Loucy (cell line): Measurements from ENCODE around the gene LONRF3.

Source experiments
- H2AFZ ChIP-seq: fragments of 200-600 bp; sonication (generic); 2 replicates; pipeline ENCODE4 v1.6.0; 2016; ENCODE audit warnings: antibody characterized with exemption, mild to moderate bottlenecking, low read length, moderate library complexity
- H3F3A ChIP-seq: fragments of 200-600 bp; 2 replicates; pipeline ENCODE4 v1.6.0; 2016; ENCODE audit warnings: antibody characterized with exemption, low read depth, mild to moderate bottlenecking
- H3K27me3 ChIP-seq: fragments of 200-600 bp; sonication (generic); 2 replicates; pipeline ENCODE4 v1.6.1; 2014; ENCODE audit warnings: low read length, mild to moderate bottlenecking; ENCODE audit not compliant: insufficient read depth, poor library complexity, severe bottlenecking
- H3K36me3 ChIP-seq: fragments of 200-600 bp; sonication (generic); 2 replicates; pipeline ENCODE4 v1.6.1; 2016; ENCODE audit warnings: low read length; ENCODE audit not compliant: insufficient read depth
- H3K4me1 ChIP-seq: fragments of 200-600 bp; sonication (generic); 2 replicates; pipeline ENCODE4 v1.5.1; 2014; ENCODE audit warnings: low read length, mild to moderate bottlenecking; ENCODE audit not compliant: insufficient read depth, poor library complexity, severe bottlenecking
- H3K4me2 ChIP-seq: fragments of 200-600 bp; sonication (generic); 2 replicates; pipeline ENCODE4 v1.6.0; 2014; ENCODE audit warnings: antibody characterized with exemption, low read length, low read depth, mild to moderate bottlenecking; ENCODE audit not compliant: poor library complexity, severe bottlenecking
- H3K4me3 ChIP-seq: fragments of 200-600 bp; sonication (generic); 2 replicates; pipeline ENCODE4 v1.5.1; 2014; ENCODE audit warnings: low read length, mild to moderate bottlenecking, mixed read lengths; ENCODE audit not compliant: poor library complexity, severe bottlenecking
- H3K79me2 ChIP-seq: fragments of 200-600 bp; sonication (generic); 2 replicates; pipeline ENCODE4 v1.6.1; 2014; ENCODE audit warnings: low read length; ENCODE audit not compliant: insufficient read depth
- H3K9ac ChIP-seq: fragments of 200-600 bp; sonication (generic); 2 replicates; pipeline ENCODE4 v1.6.0; 2014; ENCODE audit warnings: mild to moderate bottlenecking, low read depth, low read length, moderate library complexity; ENCODE audit not compliant: poor library complexity, severe bottlenecking
- H3K9me2 ChIP-seq: fragments of 200-600 bp; sonication (generic); replicated peaks from 2 replicates; pipeline ENCODE4 v1.6.1; 2016; ENCODE audit warnings: low read depth, low read length, mixed read lengths
- H3K9me3 ChIP-seq: fragments of 200-600 bp; sonication (generic); 2 replicates; pipeline ENCODE4 v1.6.1; 2014; ENCODE audit warnings: mild to moderate bottlenecking, antibody characterized with exemption, low read length, low read depth; ENCODE audit not compliant: insufficient read depth
- H4K20me1 ChIP-seq: fragments of 200-600 bp; sonication (generic); 2 replicates; pipeline ENCODE4 v1.6.0; 2014; ENCODE audit warnings: antibody characterized with exemption, low read length, mild to moderate bottlenecking; ENCODE audit not compliant: insufficient read depth, poor library complexity, severe bottlenecking
- EZH2phosphoT487 ChIP-seq: fragments of 200-600 bp; IDR thresholded peaks from 2 replicates; pipeline ENCODE4 v1.6.1; 2018; ENCODE audit warnings: antibody characterized with exemption, mild to moderate bottlenecking, moderate library complexity, borderline replicate concordance
- TF ChIP-seq, protein P1 (sequence below): fragments of 200-600 bp; sonication (generic); conservative IDR thresholded peaks from 2 replicates; pipeline ENCODE4 v1.5.1; 2014; ENCODE audit warnings: mild to moderate bottlenecking, antibody characterized with exemption, low read length

LONRF3 gene

DNA sequence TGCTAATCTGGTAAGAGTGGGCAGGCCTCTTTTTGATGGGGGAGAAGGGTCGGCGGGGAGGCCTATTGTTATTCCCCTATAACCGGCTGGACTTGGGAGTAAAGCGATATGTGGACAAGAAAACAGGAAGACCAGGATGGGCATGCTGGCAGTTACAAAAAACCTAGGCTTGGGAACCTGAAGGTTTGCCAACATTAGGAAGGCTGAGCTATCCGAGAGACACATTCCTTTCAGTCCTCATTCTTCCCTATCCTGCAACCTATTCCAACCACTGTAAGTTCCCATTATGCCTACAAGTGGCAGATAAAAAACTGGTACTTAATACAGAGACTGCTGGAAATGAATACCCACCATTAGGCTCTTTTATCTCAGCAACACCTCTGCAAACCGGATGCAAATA, 66.0 kb downstream of the LONRF3 start:
- H3K36me3 ChIP-seq: no peaks in the 10 kb centered on the region
- no peak overlapping the region for H3K4me2 ChIP-seq
- H3K9ac ChIP-seq: no peak overlapping the region
- H3K9me3 ChIP-seq: no peaks in the 10 kb centered on the region
- no peaks in the 10 kb centered on the region for H3F3A ChIP-seq
- H3K9me2 ChIP-seq: no peaks in the 10 kb centered on the region
- H4K20me1 ChIP-seq: no peaks in the 10 kb centered on the region
- no peaks in the 10 kb centered on the region for H3K79me2 ChIP-seq
- H3K4me3 ChIP-seq: no peak overlapping the region
- H3K27me3 ChIP-seq: no peaks in the 10 kb centered on the region
- H3K4me1 ChIP-seq: no peaks in the 10 kb centered on the region
- H2AFZ ChIP-seq: no peak overlapping the region
- TF ChIP-seq, protein P1, sequence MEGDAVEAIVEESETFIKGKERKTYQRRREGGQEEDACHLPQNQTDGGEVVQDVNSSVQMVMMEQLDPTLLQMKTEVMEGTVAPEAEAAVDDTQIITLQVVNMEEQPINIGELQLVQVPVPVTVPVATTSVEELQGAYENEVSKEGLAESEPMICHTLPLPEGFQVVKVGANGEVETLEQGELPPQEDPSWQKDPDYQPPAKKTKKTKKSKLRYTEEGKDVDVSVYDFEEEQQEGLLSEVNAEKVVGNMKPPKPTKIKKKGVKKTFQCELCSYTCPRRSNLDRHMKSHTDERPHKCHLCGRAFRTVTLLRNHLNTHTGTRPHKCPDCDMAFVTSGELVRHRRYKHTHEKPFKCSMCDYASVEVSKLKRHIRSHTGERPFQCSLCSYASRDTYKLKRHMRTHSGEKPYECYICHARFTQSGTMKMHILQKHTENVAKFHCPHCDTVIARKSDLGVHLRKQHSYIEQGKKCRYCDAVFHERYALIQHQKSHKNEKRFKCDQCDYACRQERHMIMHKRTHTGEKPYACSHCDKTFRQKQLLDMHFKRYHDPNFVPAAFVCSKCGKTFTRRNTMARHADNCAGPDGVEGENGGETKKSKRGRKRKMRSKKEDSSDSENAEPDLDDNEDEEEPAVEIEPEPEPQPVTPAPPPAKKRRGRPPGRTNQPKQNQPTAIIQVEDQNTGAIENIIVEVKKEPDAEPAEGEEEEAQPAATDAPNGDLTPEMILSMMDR: no peak
- no peak for TF ChIP-seq EZH2phosphoT487

DNA sequence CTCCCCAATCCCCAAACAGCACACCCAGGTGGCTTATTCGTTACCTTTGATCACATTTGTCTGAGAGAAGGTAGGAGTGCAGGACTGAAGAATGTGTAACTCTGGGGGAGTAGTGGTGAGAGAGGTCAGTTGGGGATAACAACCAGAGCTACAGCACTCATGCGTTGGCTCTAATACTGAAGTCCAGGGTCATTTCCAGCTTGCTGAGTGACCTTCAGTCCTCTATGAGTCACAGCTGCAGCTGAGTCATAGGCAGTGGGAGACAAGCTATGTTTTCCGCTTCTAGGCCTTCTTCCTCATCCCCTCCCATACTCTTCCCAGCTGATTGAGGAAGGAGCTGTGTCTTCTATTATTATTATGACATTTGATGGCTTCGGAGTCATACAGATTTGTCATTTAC, 66.8 kb downstream of the LONRF3 start:
- TF ChIP-seq, protein P1: no peak
- no peak for TF ChIP-seq EZH2phosphoT487

DNA sequence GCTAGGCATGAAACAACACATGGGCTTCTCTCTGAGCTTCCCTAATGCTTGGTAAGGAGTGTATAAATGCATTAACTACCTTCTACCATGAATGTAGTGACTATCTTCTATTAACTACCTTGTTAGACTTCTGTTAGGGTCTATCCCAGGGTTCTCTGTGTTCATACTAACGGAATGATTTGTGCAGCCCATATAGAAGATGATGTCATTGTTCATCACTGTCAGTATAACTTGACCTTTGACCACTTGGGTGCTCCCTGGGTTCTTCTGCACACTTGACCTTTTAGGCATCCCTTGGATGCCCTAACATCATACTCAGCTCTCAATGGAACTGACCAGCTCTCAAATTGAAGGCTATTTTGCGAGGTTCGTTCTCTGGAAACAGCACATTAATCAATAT, 67.6 kb downstream of the LONRF3 start:
- TF ChIP-seq EZH2phosphoT487: no peak
- TF ChIP-seq, protein P1: no peak
- Histone ChIP-seq H3K79me2 (no peaks in the 10 kb centered on the region), H3K9ac (no peak overlapping the region), H4K20me1 (no peaks in the 10 kb centered on the region), H3K9me2 (no peaks in the 10 kb centered on the region), H3K4me2 (no peak overlapping the region), H3K9me3 (no peaks in the 10 kb centered on the region), H2AFZ (no peak overlapping the region), H3K27me3 (no peaks in the 10 kb centered on the region), H3K4me1 (no peaks in the 10 kb centered on the region), H3K36me3 (no peaks in the 10 kb centered on the region), H3F3A (no peaks in the 10 kb centered on the region), H3K4me3 (no peak overlapping the region)

More for the DNA sequence above, 66.8 kb downstream of the LONRF3 start:
- Histone ChIP-seq H2AFZ (no peak overlapping the region), H3K79me2 (no peaks in the 10 kb centered on the region), H3K27me3 (no peaks in the 10 kb centered on the region), H3K4me2 (no peak overlapping the region), H4K20me1 (no peaks in the 10 kb centered on the region), H3K9me3 (no peaks in the 10 kb centered on the region), H3K36me3 (no peaks in the 10 kb centered on the region), H3F3A (no peaks in the 10 kb centered on the region), H3K9me2 (no peaks in the 10 kb centered on the region), H3K4me1 (no peaks in the 10 kb centered on the region), H3K4me3 (no peak overlapping the region), H3K9ac (no peak overlapping the region)
